Chondrocyte (in vitro differentiated cells): ENCODE results near the gene C7orf25. TPM values are rescaled to one million over a fixed set of nuclear protein-coding genes. Genes with fewer than 3 reads are reported as not detected.

Source experiments
- DNase-seq: peaks from one replicate; pipeline ENCODE4 v3.0.0; 2021; ENCODE audit warnings: mixed read lengths, low spot score
- H3K27ac Mint-ChIP-seq: one replicate; pipeline ENCODE4 v1.8.0; 2021; ENCODE audit warnings: mild to moderate bottlenecking, moderate library complexity, mixed read lengths; ENCODE audit not compliant: unreplicated experiment
- H3K27me3 Mint-ChIP-seq: 2 replicates; pipeline ENCODE4 v1.8.0; 2021; ENCODE audit warnings: low read depth, mixed read lengths
- H3K36me3 Mint-ChIP-seq: 2 replicates; pipeline ENCODE4 v1.8.0; 2021; ENCODE audit warnings: low read depth, mixed read lengths
- H3K4me1 Mint-ChIP-seq: 2 replicates; pipeline ENCODE4 v1.8.0; 2021; ENCODE audit warnings: low read depth, mild to moderate bottlenecking, mixed read lengths
- H3K4me3 Mint-ChIP-seq: one replicate; pipeline ENCODE4 v1.8.0; 2021; ENCODE audit warnings: mild to moderate bottlenecking, moderate library complexity, mixed read lengths; ENCODE audit not compliant: unreplicated experiment
- H3K9me3 Mint-ChIP-seq: 2 replicates; pipeline ENCODE4 v1.8.0; 2021; ENCODE audit warnings: low read depth, mixed read lengths
- CTCF ChIP-seq: fragments of 200-600 bp; sonication (generic); IDR thresholded peaks from 2 replicates; pipeline ENCODE4 v1.5.0; 2021; ENCODE audit warnings: antibody characterized with exemption, mild to moderate bottlenecking, moderate library complexity
- total RNA-seq: library from RNA; stranded (reverse); gene quantifications from 3 replicates; pipeline ENCODE4 v1.2.1, GENCODE V29; 2021

C7orf25 gene
- total RNA-seq, 1 donor from 2014 or later: 9.7 TPM

GRCh38 chr7:42932811-42933591 lies 21.1 kb upstream of the C7orf25 start:
- Mint-ChIP-seq H3K36me3 (peaks cover 13% of the 10 kb centered on the region), H3K27ac (peak overlapping the region; percentile 99), H3K4me3 (peak overlapping the region; percentile 97), H3K4me1 (peaks cover 43% of the 10 kb centered on the region), H3K9me3 (no peaks in the 10 kb centered on the region), H3K27me3 (no peaks in the 10 kb centered on the region)
- no peak for TF ChIP-seq CTCF
- no peak for DNase-seq

GRCh38 chr7:42931834-42932651 lies 20.2 kb upstream of the C7orf25 start, which contains the start of the genes MRPL32 and PSMA2:
MRPL32 (plus strand) TSS chr7:42932376; CDS start chr7:42932387, 11 bp downstream.
PSMA2 (minus strand) TSS chr7:42932174; CDS start chr7:42932158, 16 bp downstream.
- Mint-ChIP-seq H3K36me3 (peaks cover 10% of the 10 kb centered on the region), H3K4me1 (peaks cover 43% of the 10 kb centered on the region), H3K4me3 (peak within 1 kb of the TSS; percentile 97), H3K27ac (peak within 1 kb of the TSS; percentile 99), H3K9me3 (no peaks in the 10 kb centered on the region), H3K27me3 (no peaks in the 10 kb centered on the region)
- TF ChIP-seq CTCF: no peak
- DNase-seq: peak; percentile 98

GRCh38 chr7:42931447-42931833 lies 19.6 kb upstream of the C7orf25 start:
- H3K36me3 Mint-ChIP-seq: peaks cover 9% of the 10 kb centered on the region
- no peak for DNase-seq
- H3K4me1 Mint-ChIP-seq: peaks cover 43% of the 10 kb centered on the region
- no peaks in the 10 kb centered on the region for H3K9me3 Mint-ChIP-seq
- H3K4me3 Mint-ChIP-seq: peak overlapping the region; percentile 97
- H3K27me3 Mint-ChIP-seq: no peaks in the 10 kb centered on the region
- peak overlapping the region; percentile 99 for H3K27ac Mint-ChIP-seq
- no peak for TF ChIP-seq CTCF

- H3K4me1 Mint-ChIP-seq: peaks cover 43% of the 10 kb centered on the region
- H3K27ac Mint-ChIP-seq: peak overlapping the region; percentile 99
- H3K9me3 Mint-ChIP-seq: no peaks in the 10 kb centered on the region
- H3K36me3 Mint-ChIP-seq: peaks cover 6% of the 10 kb centered on the region
- no peaks in the 10 kb centered on the region for H3K27me3 Mint-ChIP-seq
- H3K4me3 Mint-ChIP-seq: peak overlapping the region; percentile 97
- DNase-seq: no peak
- TF ChIP-seq CTCF: no peak
These were observed 19.0 kb upstream of the C7orf25 start for GRCh38 chr7:42930889-42931288.

GRCh38 chr7:42929449-42929848 lies 17.6 kb upstream of the C7orf25 start:
- H3K27ac Mint-ChIP-seq: peak overlapping the region; percentile 18
- H3K27me3 Mint-ChIP-seq: no peaks in the 10 kb centered on the region
- peaks cover 9% of the 10 kb centered on the region for H3K36me3 Mint-ChIP-seq
- no peak overlapping the region for H3K4me3 Mint-ChIP-seq
- TF ChIP-seq CTCF: no peak
- DNase-seq: no peak
- H3K4me1 Mint-ChIP-seq: peaks cover 50% of the 10 kb centered on the region
- no peaks in the 10 kb centered on the region for H3K9me3 Mint-ChIP-seq
